Panc1 (cell line): ENCODE data around the gene TRPC6.

Experiments used
- POLR2AphosphoS5 ChIP-seq: IDR thresholded peaks from 2 replicates; pipeline ENCODE4 v1.6.1; 2012; ENCODE audit warnings: mild to moderate bottlenecking, low read depth, low read length, moderate library complexity
- TF ChIP-seq, protein P1 (sequence below): fragments of 450-650 bp; IDR thresholded peaks from 2 replicates; pipeline ENCODE4 v1.5.1; 2017; ENCODE audit warnings: mild to moderate bottlenecking

- TF ChIP-seq POLR2AphosphoS5 = no peak
- TF ChIP-seq, protein P1, sequence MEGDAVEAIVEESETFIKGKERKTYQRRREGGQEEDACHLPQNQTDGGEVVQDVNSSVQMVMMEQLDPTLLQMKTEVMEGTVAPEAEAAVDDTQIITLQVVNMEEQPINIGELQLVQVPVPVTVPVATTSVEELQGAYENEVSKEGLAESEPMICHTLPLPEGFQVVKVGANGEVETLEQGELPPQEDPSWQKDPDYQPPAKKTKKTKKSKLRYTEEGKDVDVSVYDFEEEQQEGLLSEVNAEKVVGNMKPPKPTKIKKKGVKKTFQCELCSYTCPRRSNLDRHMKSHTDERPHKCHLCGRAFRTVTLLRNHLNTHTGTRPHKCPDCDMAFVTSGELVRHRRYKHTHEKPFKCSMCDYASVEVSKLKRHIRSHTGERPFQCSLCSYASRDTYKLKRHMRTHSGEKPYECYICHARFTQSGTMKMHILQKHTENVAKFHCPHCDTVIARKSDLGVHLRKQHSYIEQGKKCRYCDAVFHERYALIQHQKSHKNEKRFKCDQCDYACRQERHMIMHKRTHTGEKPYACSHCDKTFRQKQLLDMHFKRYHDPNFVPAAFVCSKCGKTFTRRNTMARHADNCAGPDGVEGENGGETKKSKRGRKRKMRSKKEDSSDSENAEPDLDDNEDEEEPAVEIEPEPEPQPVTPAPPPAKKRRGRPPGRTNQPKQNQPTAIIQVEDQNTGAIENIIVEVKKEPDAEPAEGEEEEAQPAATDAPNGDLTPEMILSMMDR = no peak
These were observed 28.7 kb upstream of the TRPC6 start for GRCh38 chr11:101612481-101612880.
